GM18867 (cell line): ENCODE results near the gene HDC.

Source experiments
- ATAC-seq: cut with Tn5 transposase; IDR thresholded peaks from one replicate; pipeline ENCODE4 v1.9.1; 2021; ENCODE audit warnings: mild to moderate bottlenecking, moderate library complexity; ENCODE audit not compliant: unreplicated experiment

The HDC gene, protein sequence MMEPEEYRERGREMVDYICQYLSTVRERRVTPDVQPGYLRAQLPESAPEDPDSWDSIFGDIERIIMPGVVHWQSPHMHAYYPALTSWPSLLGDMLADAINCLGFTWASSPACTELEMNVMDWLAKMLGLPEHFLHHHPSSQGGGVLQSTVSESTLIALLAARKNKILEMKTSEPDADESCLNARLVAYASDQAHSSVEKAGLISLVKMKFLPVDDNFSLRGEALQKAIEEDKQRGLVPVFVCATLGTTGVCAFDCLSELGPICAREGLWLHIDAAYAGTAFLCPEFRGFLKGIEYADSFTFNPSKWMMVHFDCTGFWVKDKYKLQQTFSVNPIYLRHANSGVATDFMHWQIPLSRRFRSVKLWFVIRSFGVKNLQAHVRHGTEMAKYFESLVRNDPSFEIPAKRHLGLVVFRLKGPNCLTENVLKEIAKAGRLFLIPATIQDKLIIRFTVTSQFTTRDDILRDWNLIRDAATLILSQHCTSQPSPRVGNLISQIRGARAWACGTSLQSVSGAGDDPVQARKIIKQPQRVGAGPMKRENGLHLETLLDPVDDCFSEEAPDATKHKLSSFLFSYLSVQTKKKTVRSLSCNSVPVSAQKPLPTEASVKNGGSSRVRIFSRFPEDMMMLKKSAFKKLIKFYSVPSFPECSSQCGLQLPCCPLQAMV

DNA sequence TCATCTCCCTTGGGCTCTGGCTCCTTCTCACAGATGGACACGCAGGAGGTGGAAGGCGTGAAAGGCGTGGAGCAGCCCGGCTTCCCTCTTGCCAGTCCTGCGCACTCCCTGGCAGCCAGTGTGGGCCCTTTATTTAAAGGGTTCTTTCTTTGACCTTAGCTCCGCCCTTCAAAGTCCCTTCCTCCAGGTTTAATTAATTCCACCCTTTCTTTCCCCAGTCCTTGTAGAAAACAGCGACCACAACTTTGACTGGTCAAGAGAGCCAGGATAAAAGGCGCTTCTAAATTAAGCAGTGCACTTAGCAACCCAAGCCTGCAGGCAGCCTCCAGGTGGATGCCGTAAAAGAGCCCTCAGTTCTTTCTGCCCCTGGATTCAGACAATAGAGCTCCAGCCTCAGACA lies at the start of gene HDC:
Gene HDC (minus strand): TSS at position 107 of the 400 bp plus-strand sequence. CDS start 103 bp downstream, at position 4.
- ATAC-seq: no peak

DNA sequence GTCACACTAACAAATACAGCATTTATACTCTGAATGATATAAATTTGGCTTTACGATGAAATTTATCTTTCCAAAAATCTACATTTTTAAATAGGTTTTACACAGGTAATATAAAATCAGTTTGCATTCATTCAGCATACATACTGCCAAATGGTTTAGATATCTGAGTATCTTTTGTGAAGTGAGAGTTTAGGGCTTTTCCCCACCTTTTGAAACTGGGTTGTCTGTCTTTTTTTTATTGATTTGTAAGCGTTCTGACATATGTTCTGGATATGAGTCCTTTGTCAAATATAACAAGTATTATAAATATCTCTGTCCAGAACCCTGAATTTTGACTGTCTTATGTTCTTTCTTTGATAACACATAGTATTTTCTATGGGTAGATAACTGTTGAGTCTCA lies 47.1 kb upstream of the HDC start:
- ATAC-seq: no peak

DNA sequence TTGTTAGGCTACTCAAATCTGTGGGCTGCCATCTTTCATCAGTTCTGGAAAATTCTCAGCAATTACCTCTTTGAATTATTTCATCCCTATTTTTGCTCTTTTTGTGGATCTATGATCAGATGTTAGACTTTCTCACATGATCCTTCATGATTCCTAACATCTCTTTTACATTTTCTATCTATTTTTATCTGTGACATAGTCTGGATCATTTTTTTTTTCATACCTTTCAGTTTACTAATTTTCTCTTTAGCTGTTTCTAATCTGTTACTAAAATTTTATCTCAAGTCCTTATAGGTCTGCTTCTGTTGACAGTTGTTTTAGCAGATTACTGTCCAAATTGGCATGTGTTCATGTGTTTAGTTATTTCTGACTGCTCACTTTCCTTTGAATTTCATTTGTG lies 42.3 kb upstream of the HDC start:
- no peak for ATAC-seq

DNA sequence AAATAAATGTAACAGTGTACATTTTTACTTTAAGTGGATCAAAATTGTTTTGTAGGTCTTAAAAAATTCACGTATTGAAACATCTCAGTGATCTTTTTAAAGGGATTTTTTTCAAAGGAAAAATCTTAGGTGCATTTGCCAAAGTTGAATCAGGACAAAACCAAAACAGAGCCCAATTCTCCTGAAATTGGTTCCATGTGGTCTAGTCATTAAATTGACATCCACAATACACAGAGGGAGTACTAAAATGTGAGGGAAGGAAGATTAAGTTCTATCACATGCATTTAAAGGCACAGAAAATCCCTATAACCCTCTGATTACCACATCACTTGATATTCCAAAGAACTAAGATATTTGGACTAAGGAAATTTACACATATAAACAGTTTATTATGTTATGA lies 39.3 kb upstream of the HDC start:
- no peak for ATAC-seq

DNA sequence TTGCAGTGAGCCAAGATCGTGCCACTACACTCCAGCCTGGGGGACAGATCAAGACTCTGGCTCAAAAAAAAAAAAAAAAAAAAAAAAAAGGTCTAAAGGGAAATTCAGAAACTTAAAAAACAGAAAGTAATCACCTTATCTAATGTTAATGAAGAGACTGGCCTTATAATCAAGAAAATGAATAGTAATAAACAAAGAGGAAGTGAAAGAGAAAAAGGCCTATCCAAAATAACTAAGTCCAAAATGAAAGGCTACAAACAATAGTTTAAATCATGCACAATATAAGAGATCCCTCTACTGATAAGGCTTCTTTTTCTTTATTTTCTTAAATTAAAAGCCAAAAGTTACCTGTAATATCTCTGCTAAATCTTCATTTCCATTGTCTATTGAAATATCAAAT lies 37.1 kb upstream of the HDC start:
- no peak for ATAC-seq

DNA sequence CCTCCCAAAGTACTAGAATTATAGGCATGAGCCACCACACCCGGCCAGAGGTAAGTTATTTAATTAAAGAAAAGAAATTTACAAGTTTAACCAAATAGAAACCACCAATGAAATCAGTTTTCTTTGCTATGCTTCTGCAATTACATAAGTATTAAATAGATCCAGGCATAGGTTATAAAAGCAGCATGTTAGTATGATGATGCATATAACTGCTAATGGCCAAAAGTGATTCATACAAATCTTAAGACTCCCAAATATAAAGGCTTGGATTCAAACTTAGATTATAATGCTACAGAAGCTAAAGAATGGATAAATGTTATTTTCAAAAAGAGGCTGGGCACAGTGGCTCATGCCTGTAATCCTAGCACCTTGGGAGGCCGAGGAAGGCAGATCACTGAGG lies 32.8 kb upstream of the HDC start:
- no peak for ATAC-seq

DNA sequence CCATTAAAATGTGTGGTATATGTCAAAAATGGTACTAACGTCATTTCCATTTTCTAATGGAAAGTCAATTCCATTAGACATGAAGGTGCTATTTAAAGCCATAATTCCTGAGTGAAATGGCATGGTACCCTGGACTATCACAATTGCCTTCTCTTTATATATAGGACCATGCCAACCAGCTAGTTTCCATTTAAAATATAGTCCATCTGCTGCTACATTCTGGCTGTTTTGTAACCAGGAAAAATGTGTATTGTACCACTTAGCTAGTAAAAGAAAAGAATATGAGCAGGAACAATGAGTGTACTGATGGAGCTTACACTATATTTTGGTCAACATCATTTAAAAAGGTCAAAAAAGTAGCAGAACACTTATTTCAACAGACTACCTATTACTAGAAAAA lies 30.4 kb upstream of the HDC start:
- ATAC-seq: no peak

DNA sequence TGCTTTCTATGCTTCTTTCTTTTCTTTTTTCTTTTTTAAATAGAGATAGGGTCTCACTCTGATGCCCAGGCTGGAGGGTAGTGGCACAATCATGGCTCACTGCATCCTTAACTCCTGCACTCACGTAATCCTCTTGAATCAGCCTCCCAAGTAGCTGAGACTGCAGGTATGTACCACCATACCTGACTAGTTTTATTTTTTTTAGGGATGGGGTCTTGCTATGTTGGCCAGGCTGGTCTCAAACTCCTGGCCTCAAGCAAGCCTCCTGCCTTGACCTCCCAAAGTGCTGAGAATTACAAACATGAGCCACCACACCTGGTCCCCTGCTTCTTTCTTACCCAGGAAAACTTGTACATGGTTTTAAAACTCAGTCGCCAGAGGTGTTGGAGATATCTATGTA lies 24.2 kb upstream of the HDC start:
- ATAC-seq: no peak

DNA sequence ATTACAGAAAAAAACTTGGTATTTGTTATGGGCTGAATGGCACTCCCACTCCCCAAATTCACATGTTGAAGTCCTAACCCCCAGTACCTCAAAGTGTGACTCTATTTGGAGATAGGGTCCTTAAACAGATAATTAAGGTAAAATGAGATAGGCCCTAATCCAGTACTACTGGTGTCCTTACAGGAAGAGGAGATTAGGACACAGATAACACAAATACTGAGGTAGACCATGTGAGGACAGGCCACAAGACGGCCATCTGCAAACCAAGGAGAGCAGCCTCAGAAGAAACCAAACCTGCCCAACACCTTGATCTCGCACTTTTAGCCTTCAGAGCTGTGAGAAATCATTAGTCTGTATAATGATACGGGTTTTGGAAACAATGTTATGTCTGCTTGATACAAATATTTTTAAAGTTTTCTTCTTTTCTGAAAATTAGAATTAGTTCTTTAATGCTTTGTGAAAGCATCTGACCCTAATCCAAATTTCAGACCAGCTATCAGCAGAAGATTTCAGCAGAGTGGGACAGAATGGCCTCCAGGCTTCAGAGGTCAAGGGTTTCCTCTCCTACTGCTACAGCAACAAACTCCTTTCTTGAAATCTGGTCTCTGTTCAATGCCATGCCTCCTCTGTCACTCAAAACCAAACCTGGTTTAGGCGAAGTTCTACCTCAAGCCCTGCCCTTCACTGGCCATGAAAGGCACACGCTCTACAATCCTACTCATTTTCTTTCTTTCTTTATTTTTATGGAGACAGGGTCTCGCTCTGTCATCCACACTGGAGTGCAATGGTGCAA lies 22.0 kb upstream of the HDC start:
- ATAC-seq: no peak

DNA sequence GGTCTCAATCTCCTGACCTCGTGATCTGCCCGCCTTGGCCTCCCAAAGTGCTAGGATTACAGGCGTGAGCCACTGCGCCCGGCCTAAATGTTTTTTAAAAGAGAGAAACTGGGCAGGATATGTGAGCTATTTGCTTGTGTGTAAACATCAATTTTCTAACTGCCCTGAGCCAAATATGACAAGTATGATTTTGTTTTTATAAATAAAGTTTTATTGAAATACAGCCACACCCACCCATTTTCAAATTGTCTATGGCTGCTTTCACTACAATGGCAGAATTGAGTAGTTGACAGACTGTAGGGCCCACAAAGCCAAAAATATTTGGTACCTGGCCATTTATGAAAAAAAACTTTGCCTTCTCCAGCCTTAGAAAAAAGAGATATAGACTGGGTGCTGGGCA lies 15.9 kb upstream of the HDC start:
- no peak for ATAC-seq

DNA sequence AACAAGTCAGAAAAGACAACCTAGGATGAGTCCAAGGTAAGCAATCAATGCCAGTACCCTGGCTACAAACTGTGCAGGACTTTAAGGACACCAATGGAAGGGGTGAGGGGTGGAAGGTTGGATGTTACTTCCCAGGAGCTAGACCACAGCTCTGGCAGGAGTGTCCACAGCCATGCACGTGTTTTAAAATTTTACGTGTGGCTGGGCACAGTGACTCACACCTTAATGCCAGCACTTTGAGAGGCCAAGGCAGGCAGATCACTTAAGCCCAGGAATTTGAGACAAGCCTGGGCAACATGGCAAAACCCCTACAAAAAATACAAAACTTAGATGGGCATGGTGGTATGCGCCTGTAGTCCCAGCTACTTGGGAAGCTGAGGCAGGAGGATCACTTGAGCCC lies 14.7 kb upstream of the HDC start:
- no peak for ATAC-seq

DNA sequence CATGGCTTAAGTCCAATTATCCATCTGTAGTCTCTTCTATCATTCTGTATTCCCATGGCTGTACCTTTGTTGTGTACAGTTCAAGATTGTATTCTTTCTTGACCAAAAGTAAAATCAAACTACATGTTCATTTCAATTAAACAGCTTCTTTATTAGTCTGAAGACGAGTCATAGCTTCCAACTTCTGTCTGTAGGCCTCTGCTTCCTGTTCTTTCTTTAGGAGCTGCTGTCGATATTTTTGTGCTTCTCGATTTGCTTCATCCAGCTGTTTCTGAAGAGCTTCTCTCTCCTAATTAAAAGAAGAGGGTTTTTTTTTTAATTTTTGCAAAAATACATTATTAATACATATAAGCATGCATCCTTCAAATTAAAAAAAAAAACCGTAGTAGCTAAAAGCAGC lies 13.0 kb upstream of the HDC start:
- no peak for ATAC-seq

DNA sequence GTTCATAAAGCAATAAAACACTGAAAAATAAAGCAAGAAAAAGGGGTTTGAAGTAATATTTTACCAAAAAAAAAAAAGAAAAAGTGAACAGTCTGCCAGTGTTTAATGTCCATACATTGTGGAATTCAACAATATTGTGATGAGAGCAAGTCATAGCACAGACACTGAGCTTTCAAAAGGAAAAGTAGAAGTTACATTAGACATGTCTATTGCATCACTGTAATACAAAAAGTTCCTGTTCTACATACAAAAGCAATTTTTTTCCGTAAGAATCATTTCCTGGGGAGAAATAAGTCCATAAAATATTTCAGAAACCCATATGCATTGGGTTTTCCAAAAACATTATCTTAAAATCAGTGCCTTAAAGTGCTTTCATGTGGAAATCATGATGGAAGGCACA lies 11.8 kb upstream of the HDC start:
- ATAC-seq: no peak

DNA sequence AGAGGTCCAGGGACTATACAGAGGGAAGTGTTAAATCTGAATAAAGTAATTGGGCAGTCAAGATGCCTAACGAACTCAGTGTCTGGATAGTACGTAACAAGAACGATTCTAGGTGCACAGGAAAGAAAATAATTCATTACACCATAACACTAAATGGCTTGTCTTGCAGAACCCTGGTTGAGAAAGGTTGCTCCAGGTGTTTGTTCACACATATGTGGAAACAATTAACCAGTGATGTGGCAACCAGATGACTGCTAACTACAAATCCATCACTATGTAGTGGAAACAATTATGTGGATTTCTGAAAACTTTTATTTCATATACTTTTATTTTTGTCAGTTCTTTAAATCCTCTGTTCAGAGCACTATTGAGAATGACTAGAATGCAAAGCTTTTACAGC lies 10.4 kb upstream of the HDC start:
- no peak for ATAC-seq

DNA sequence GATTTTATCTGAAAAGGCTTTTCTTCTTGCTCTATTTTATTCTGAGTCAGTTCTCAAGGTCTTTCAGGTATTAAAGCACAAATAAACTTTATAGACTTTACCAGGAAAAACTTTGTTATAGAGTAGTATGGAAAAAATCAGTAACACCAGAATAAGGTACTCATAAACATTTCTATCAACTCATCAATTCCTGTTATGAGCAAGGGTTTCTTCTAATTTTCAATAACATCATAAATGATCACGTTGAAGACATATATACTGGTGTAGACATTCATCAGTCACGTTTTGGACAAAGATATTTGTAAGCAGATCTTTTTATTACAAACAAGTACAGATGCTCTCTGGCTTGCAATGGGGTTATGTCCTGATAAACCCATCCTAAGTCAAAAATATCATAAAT lies 9.6 kb upstream of the HDC start:
- no peak for ATAC-seq

DNA sequence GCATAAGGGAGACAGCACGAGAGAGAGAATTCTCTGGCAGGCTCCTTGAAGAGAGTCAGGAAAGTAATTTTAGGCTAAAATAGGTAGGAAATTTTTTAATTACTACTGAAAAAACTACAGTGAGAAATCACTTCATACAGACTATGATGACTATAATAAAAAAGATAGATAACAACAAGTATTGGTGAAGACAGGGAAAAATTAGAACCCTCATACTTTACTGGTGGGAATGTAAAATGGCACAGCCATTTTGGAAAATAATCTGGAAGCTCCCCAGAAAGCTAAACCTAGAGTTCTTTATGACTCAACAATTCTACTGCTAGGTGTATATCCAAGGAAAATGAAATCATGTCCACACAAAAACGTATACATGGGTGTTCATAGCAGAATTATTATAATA lies 2.1 kb upstream of the HDC start:
- ATAC-seq: no peak

DNA sequence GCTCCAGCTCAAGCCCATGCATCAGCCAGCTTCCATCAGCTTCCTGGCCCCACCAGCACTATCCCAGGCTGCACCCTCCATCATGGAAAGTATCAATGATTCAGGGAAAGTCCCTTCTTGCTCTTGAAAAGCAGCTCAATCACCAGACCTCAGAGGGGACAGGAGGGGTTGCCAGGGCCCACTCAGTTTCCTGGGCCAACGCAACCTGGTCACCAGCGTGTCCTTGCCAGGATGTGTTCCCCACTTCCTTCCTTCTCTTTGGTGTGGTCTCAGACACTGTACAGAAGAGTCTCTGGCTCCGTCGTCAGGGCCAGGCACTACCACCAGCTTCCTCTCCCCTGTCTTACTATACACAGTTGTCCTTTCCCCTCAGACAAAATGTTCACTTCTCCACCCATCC lies 3.0 kb downstream of the HDC start:
- ATAC-seq: no peak

DNA sequence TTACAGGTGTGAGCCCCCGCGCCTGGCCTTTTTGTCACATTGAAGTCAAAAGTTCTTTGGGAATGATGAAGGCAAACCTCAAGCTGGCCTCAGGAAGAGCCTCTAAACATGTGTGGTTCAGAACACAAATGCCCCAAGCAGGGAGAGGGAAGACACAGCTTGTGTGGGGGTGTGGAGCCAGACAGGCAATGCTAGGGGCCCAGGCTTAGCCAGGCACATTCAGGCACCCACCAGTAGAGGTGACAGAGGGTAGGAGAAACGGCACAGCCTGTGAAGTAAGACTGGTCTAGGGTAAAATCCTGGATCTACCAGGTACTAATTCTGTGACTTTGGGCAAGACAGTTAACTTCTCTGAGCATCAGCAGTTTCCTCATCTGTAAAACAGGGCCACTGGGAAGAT lies 3.5 kb downstream of the HDC start:
- no peak for ATAC-seq

DNA sequence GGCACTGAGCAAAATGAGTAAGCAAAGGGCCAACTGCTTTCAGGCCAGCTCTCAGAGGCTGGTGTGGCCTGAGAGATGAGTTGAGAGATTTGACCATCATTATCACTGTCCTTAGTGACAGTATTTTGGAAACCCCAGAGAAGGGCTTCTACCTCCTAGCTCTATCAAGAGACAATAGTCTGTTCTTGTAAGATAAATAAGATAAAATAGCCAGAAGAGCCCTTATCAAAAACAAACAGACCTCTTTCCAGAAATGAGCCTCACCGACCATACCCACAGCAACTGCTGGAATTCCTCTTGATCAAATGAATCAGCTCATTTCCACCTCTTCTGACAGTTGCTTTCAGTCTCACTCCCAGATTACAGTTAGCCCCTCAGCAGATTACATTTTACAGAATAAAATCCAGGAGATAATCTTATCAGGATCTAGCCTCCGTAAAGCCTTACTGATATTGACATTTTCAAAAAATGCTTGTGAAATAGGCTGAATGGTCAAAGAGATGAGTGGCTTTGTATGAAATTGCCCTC lies 4.5 kb downstream of the HDC start:
- ATAC-seq: peak; percentile 53

DNA sequence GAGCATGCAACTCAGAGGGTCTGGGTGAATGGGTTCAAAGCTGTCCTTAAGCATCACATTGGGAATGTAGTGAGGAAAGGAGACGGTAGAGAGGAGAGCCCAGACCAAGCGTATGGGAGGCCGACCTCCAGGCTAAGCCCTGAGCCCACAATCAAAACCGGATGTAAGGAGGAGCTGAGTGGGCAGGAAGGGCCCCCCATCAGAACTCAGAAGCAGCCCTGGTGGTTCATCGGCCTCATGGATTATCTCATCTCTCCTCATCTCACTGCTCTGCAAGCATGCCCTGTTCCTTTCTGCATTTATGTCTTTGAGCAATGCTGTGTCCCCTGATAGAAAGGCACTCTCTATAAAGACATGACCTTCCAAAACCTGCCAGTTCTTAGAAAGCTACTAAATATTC lies 6.2 kb downstream of the HDC start:
- ATAC-seq: no peak

DNA sequence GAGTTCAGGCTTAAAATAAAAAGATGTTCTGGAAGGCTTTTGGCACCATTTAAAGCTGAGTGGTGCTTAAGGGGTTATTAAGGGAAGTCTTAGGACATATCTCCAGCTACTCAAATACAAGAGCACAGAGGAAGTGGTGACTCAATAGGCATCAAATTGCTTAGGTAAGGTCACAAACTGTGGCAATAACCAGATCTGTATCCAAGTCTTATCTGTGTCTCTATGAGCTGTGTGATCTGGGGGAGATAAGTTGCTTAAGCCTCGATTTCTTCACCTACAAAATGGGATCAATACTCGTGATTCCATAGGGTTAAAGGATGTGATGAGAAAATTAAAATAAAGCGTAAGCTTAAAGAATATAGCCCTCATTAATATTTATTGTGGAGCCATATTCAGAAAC lies 7.6 kb downstream of the HDC start:
- ATAC-seq: no peak

DNA sequence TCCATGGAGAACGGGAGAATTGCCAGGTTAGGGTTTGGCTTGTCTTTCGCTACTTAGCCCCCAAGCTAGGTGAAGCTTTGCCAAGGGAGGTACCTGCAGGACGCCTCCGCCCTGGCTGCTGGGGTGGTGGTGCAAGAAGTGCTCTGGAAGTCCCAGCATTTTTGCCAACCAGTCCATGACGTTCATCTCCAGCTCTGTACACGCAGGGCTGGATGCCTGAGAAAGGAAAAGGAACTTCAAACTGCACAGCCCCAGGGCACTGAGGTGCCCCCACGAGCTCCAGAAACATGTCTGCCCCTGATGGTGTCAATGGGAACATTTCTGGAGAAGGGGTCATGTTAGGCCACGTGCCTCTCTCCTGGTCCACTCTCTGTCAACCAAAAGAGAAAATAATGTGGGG lies 8.2 kb downstream of the HDC start:
- no peak for ATAC-seq
